HS-27A (cell line): Measurements from ENCODE around the gene DOCK8.

Experiments
- DNase-seq: peaks from one replicate; pipeline ENCODE4 v3.0.0-alpha.2; 2012; ENCODE audit warnings: low read depth, missing footprints

The DOCK8 gene

DNA sequence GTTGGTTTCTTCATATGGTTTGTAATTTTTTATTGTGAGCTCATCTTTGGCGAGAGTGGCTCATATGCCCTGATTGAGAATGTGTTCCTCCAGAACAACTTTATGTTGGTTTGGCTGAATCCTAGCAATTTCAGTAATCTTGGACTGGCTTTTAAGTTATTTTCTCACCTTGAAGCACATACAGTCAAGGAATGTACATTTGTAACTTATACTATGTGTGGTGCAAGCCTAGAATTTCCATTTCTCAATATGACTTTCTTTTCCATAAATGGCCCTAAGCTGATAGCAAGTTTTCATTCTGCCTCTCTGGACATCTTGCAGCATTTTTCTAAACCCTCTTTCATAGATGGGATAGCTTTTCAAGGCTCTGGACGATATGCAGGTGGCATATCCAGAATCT, 247.5 kb downstream of the DOCK8 start:
- DNase-seq, result no peak

DNA sequence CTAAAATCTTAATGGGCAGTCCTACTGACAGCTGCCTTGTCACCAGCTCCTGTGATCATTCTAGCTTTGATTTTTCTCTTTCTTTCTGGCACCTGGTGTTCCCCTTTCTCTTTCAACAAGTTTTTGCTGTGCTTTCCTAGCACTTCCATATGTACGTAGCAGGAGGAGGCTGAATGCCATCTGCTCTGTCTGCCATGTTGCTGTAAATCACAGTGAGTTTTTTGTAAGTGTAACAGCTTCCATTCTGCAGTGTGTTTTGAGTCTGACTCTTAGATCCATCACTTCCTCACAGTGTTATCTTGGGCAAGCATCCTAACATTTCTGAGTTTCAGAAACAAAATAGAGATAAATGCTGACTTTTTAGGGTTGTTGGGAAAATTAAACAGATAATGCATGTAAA, 247.9 kb downstream of the DOCK8 start:
- no peak for DNase-seq

DNA sequence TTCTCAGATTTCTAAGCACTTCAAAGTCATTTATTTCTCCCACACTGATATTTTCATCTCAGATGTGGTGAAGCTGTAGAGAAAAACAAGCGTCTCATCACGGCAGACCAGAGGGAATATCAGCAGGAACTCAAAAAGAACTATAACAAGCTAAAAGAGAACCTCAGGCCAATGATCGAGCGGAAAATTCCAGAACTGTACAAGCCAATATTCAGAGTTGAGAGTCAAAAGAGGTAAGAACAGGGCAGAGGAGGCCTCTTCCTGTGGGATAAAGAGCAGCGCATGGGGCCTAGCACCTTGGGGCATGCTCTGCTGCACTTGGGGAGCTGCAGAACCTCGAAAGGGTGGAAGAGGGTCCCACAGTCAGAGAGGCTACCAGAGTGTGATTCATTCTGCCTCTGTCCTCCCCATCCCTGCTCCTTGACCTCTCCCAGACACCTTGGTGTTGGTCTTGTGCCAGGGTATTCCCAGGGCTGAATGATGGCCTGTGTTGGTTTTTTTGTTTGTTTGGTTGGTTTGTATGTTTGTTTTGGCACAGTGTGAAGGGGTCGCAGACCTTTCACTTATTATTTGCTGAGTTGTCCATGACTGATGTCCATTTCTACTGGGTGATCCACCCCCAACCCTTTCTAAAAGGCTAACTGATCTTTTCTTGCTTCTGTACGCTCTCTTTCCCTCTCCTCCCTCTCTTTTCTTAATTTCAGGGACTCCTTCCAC, 248.9 kb downstream of the DOCK8 start:
- DNase-seq, result no peak

DNA sequence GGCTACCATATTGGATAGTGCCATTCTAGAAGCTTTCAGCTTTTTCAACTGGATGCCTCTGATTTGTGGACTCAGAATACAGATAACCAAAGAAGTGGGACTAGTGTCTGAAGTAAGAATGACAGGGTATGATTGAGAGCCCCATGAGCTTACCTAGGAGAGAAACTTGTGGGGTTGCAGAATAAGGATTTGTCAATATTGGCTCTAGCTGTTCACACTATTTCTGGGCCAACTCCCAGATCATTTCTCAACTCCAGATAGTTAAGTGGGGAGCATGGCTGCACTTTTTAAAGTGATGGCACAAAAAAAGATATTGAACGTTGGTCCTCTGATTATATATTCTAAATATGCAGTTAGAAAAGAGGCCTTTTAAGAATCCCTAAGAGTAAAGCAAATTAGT, 252.1 kb downstream of the DOCK8 start:
- no peak for DNase-seq

DNA sequence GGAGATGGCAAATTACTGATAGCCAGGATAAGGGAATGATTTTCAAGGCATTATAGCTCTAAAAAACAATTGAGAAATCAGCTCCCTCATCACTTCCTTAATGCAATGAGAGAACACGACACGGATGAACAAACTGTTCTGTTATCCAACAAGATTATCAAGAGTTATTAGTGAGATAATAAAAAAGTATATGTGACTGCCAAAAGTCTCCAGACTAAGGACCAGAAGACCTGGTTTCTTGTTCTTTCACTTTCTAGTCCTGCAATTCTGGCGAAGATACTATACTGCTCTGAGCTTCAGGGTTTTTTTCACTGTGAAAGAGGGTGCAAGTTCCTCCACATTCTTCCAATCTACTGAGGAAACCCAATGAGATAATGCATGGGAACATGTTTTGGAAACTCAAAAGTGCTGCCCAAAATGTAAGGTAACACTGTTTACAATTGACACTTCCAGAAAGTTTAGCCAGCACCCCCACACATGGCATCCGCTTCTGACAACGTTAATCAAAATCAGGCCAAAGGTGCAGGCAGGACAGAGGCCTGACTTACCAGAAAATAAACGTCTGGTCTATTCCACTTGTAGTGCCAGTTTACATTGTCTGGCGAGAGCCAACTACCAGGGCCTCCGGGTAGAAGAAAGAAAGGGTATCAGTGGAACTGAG, 254.2 kb downstream of the DOCK8 start:
- DNase-seq, result no peak

DNA sequence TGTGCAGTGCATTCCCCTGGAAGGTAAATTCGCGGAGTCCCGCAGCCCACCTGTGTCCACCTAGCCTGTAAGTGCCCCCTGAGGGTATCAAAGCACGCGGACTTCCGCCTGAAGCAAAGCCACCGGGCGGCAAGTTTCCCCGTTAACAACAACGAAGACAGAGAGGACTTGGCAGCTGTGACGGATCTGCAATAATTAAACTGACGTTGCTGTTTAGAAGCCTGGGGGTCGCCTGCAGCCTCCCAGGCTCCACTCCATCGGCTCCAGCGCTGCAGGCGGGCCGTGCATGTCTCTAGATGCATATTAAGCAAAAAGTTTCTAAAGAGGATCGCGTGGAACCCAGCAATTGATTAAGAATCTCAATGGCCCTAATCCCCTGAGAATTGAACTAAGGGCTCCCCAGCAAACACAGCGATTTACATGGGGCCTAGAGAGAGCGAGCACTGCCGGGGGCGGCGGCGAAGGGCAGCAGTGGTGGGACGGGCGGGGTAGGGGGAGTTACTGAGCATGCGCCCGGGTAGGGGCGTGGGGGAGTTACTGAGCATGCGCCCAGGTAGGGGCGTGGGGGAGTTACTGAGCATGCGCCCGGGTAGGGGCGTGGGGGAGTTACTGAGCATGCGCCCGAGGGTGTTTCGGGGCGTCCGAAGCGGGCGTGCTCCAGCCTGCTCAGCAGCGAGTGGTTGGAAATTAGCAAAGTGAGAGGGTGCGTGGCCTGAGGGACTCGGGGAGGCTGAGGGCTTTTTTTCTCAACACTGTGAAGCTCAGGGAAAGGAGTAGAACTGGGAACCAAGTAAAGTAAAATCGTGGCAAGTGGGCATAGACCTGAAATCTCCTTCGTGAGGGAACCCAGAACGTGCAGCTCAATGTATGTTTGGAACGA, 255.2 kb downstream of the DOCK8 start:
- DNase-seq, result no peak

DNA sequence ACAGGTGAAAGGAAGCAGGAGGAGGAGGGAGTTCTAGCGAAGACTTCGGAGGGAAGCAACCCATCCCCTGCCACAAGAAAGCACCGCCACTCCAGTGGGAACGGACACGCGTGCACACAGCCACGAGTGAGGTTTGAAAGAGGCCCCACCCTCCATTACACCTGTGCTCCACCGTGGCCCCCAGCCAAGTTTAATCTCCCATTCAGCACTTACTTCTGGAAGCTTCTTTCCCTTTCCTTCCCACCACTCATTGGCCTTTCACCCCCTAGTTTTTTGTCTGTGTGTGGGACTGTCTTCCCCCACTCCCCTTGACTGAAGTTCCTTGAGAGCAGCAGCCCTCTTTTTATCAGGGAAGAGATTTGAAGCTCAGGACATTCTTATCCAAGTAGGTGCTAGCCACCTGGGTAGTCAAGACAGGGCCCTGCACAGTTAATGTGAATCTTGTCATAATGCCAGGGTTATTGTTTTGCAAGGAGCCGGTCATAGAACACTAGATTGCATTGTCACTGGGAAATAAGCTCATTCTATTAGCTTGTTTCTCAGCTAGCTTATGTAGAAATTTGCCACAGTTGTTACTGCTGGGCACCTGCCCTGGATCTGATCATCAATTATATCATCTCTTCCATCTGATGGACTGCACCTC, 256.0 kb downstream of the DOCK8 start:
- DNase-seq, result no peak

DNA sequence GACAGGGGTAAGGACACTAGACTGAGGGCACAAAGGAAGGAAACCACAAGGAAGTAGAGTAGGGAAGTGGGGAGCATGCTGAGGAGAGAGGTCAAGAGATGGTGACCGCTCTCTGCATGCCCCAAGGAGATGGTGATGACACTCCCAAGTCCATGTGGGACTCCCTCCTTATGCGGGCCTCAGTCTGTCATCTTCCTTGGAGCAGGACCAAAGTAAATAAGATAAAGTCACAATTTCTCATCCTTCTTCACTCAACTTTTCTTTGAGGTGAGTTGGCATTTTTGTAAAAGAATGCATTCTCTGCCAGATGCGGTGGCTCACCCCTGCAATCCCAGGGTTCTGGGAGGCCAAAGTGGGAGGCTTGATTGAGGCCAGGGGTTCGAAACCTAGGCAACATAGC, 256.7 kb downstream of the DOCK8 start:
- no peak for DNase-seq

DNA sequence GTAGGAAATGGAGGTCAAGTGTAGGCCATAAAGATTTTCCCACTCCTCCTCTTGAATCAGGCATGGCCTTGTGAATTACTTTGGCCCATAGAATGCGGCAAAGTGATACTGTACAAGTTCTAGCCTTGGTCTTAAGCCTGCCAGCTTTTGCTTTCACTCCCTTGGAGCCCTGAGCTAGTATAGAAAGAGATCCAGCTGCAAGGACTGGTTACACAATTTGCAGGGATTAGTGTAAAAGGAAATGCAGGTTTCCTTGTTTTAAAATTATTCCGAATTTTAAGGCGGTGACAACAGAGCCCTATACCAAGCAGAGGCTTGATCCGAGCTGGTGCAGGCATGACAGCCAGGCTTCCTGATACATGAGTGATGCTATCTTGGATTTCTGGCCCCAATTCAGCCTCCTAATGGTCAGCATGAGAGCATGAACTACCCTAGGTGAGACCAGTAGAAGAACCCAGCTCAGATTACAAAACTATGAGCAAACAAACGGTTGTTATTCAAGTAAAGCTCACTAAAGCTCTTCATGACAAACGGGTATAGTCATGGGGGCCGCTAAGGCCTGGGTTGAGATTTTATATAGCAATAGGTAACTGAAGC, 257.9 kb downstream of the DOCK8 start:
- no peak for DNase-seq

DNA sequence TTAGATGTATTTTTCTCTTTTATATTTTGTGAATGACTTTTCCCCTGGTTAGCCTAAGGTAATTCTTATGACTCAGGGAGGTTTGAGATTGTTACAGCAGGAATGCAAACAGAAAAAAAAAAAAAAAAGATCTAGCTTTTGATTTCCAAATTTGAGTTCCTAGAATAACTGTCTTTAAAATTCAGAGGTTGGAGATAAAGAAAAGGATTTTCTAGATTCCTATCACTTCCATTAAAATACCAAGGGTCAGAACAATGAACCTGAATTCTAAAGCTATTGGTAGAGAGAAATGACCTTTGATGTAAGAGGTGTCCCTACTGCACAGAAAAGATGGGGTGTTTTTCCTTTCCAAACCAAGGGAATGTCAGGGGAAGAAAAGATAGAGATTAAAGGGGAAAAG, 262.5 kb downstream of the DOCK8 start:
- no peak for DNase-seq

DNA sequence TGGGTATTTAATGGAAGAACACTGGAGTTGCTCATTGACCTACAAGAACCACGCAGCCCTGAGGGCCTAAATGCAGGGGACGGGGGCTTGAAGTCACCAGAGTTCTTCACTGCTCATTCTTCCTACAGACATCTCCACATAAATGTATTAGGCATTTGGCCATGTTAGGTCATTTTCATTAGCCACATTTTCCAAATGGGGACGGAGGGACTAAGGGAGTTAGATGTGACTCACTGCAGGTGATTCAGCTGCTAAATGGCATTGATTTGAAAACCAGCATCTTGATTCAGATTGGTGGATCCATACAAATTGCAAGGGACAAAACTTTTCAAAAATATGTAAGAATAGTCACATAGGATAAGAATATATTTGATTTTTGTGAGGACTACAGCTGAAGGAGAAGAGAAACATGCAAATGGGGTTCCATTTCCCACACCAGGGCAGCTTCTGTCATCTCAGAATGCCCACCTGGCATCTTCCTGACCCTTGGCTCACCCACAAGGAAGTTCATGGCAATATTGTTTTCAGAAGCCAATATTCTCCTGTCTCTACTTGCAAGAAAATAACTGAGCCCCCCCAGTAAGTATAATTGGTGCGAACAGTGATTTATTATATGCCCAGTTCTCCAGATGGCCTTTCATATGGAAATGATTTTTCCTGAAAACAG, 264.8 kb downstream of the DOCK8 start:
- DNase-seq, result no peak

DNA sequence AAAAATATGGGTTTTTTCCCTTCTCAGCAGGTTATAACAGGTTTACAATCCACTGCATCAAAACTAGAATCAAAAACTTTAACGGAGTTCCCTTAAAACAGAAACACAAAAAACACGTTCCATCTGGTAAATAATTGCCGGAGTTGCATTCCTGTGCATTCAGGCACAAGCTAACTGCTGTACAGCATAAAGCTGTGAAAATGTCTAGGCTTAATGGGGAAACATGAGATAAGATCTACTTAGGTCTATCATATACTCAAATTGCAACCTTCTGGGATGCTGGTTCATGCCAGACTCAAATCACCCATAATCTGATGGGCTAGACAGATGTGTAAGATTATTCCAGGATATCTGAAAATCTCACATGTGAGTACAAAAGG, 265.3 kb downstream of the DOCK8 start:
- DNase-seq, result no peak

DNA sequence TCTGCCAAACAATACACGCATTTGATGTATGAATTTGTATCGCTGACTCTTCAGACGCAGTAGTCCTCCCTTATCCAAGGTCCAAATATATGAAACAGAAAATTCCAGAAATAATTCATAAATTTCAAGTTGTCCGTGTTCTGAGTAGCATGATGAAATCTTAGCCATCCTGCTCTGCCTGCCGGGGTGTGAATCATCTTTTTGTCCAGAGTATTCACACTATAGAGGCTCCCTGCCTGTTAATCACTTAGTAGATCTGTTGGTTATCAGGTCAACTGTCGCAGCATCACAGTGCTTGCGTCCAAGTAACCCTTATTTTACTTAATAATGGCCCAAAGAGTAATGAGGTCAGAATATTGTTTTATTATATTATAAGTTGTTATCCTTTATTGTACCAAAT, 268.1 kb downstream of the DOCK8 start:
- no peak for DNase-seq

DNA sequence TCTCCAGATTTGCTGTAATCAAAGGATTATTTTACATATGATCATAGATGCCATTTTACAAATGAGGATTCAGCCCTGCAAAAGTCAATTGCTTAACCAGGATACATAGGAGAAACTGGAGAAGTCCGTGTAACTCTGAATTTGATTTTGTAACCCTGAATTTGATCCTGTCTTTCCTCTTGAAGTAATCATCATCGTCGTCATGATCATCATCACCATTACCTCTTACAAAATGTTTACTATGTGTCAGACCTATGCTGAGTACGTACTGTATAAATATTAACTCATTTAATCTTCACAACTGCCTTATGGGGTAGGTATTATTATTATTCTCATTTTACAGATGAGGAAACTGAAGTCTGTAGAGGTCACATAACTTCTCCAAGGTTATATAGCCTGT, 271.5 kb downstream of the DOCK8 start:
- no peak for DNase-seq

DNA sequence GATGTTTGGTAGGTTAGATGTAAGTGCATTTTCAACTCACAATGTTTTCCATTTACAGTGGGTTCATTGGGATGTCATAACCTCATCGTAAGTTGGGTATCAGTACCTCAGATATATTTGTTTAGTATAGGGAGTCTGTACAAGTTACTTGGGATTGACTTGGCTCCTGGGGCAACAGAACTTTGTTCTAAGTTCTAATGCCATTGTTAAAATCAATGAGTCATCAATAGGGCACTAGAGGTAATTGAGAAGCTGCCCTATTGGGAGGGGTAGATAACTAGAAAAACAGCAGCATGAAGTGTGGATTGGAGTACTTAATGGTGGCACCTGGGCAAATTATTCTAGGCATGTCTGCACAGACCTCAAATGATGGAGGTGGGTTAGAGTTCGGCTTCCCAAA, 272.8 kb downstream of the DOCK8 start:
- DNase-seq, result no peak

DNA sequence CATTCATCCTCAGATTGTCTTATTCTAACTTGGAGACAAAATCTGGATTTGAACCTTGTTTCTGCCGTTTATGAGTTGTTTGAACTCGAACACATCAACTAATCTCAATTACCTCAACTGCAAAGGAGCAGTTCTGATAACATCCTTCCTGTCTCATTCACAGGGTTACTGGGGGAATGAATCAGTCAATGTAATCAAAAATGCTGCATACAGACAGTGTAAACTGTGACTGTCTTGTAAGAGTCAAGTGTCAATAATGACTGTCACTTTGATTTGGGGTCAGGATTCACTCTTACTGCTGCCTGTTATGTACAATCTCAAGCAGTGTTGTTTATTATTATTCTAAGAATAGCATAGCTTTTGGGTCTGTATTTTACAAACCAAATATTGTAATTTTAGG, 273.8 kb downstream of the DOCK8 start:
- no peak for DNase-seq

DNA sequence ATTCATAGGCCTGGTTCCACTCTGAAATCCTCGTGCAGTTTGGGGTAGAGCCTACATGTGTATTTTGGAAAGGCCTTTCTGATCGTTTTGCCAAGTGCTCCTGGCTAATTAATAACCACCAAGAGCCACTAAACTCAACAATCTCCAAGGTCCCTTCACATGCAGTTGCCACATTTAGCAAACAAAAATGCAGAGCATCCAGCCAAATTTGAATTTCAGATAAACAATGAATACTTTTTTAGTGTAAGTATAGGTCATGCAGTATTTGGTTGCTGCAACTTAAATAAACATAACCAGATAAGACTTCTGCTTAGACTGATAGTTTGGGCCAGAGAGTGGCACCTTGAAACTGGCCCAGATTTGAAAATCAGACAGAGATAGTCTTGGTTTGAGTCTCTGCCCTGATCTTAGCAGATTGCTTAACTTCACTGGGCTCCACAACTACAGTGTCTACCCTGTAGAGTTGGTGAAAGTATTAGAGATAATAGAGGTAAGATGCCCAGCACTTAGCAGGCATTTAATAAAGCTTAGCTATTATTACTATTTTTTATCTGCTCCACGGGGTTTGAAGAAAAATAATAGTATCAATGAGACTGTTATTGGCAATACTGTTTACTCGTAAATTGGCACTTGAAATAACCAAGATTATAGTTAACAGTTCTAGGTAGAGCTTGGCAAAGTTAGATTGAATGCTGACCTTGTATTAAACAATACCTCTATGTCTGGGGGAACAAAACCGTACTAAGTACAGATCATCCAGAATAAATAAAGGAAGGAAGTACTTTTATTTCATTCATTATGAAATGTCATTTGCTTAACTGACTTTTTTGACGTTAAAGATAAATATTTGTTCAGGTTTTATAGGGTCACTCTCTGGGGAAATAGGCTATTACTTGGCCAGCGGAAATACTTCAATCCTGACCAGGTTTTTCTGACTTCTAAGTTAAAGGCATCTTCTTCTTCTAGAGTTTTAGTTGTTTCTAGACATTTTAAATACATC, 274.8 kb downstream of the DOCK8 start:
- DNase-seq, result no peak

DNA sequence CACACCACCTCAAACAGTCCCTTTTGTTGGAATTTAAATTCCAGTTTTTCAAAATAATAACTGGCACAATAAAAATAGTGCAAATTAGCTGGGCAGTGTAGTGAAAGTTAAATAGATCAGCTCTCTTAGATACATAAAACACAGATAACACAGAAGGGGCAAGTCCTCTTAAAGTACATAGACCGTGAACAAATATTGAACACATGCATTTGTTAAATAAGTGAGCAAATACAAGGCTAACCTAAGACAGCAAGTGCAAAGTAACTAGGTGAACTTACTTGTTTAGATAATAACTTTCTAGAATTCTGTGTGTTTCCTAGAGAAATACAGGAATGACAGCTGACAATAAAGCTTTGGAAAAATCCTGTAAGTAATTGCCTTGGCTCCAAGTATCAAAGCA, 280.1 kb downstream of the DOCK8 start:
- DNase-seq, result no peak

DNA sequence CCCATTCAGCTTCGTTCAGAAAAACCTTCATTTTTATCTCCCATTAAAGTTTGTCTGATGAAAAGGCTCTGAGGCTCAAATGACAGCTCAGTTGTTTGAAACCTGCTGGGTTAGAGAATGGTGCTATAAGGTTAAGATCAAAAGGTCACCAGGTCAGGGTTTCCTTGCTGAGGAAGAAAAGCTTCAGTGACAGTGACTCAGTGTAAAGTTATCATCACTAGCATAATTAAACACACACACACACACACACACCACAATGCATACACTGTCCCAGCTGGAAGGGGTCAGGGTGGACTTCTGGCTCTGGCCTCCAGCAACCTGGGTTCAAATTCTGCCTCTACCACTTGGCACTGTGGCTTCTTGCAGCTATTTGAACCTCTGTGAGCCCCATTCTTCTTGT, 281.1 kb downstream of the DOCK8 start:
- DNase-seq, result no peak

DNA sequence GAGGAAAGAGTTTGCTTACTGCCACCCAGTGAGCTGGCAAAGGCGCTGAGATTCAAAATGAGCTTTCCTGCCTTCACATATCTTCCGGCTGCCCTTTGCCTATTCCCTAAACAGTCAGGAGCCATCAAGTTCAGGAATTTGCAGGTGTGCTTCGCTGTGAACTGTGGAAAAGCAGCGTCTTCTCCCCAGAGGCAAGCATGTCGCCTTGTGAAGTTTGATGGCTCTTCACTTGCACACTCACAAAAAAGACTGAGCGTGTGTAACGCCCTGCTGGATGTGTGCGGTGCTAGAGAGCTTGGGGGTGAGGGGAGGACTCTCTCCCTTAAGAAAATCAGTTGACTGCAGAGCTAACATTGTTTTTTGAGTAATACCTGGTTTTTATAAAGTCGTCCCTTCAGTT, 288.7 kb downstream of the DOCK8 start:
- DNase-seq, result no peak
